ENCODE results near the gene NHLH1. TPM values are rescaled to one million over a fixed set of nuclear protein-coding genes. Genes with fewer than 3 reads are reported as not detected.

Gene NHLH1
- total and polyA plus RNA-seq, 4 donors: 0.08 TPM; not detected in 3

GRCh38 chr1:160413716-160414115 lies 46.8 kb downstream of the NHLH1 start (continued):
- TF ChIP-seq SP1 (IDR thresholded peaks at IDR 0.05) (no peak), RAD21 (IDR thresholded peaks at IDR 0.05) (no peak)

DNA sequence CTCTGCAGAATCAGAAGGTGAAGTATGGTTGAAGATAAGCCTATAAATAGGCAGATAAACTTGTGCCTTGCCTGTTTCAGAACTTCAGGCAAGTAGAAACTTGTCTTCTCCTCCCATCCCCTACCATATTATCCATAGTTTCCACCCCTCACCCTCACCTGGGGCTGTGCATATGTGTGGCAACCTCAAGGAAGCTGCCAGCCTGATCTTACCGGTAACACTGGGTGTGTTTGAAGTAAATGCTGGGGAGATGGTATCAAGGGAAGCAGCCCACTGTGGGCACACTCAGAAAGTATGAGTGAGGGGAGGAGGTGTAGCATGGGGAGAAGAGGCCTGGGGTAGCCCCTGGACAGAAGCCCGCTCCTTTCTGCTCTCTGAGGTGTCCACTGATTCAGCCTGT lies 48.0 kb downstream of the NHLH1 start:
- H3K9ac ChIP-seq (ENCODE audit: low read depth in 1 of 2, low read length in 2 of 2): no peak overlapping the region
- TF ChIP-seq SP1 (IDR thresholded peaks at IDR 0.05): no peak
- TF ChIP-seq JUND (IDR thresholded peaks at IDR 0.05): no peak
- TF ChIP-seq YY1 (IDR thresholded peaks at IDR 0.05): no peak
- no peak for TF ChIP-seq FOXA1 (IDR thresholded peaks at IDR 0.05)
- no peak for TF ChIP-seq TAF1 (conservative IDR thresholded peaks at IDR 0.05)
- no peak for TF ChIP-seq RAD21 (IDR thresholded peaks at IDR 0.05)
- no peak for TF ChIP-seq HNF4G (IDR thresholded peaks at IDR 0.05)
- no peak for TF ChIP-seq EGR1 (IDR thresholded peaks at IDR 0.05; ENCODE audit: low read depth in 2 of 2)
- H3K36me3 ChIP-seq (ENCODE audit: control insufficient read depth in 4 of 4, insufficient read depth in 3 of 4, low read depth in 1 of 4, low read length in 3 of 4): no peaks in the 10 kb centered on the region
- 92% methylated on average over 2 of the region's 2 CpGs for WGBS
- no peak overlapping the region for H3K27ac ChIP-seq (ENCODE audit: low read depth in 1 of 2, low read length in 2 of 2)
- H3K4me1 ChIP-seq (ENCODE audit: control insufficient read depth in 4 of 4, insufficient read depth in 4 of 4, low read length in 3 of 4): no peaks in the 10 kb centered on the region
- DNase-seq (ENCODE audit: low spot score): no peak
- no peak overlapping the region for H3K4me3 ChIP-seq (ENCODE audit: low read depth in 1 of 3, low read length in 3 of 3)
- H3K27me3 ChIP-seq (ENCODE audit: control insufficient read depth in 4 of 4, insufficient read depth in 4 of 4, low read length in 3 of 4): peaks cover 0 to 2% (median 0%) of the 10 kb centered on the region in 4 donors
- H3K9me3 ChIP-seq (ENCODE audit: control insufficient read depth in 4 of 4, low read length in 3 of 4): no peaks in the 10 kb centered on the region

DNA sequence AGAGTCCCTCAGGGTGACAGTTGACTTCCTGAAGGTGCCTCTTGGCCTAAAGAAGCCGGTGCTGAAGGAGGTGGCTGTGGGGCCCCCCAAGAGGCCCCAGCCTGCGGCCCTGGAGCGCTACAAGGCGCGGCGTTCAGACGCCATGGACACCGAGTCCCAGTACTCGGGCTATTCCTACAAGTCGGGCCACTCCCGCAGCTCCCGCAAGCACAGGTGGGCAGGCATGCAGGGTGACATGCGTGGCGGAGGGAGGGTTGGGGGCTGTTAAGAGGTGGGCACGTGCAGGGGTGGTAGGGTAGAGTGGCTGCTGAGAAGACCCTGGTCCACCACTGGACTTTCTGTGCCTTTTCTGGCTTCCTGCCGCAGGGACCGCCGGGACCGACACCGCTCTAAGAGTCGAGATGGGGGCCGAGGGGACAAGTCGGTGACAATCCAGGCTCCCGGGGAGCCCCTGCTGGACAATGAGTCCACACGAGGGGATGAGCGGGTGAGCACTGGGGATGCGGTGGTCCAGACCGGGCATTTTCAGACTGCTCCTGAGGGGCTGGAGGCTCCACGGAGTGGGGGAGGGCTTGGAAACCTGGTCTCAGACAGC lies 48.9 kb downstream of the NHLH1 start:
- no peak for DNase-seq (ENCODE audit: low spot score)
- Histone ChIP-seq H3K27ac (ENCODE audit: low read depth in 1 of 2, low read length in 2 of 2) (no peak overlapping the region), H3K4me1 (ENCODE audit: control insufficient read depth in 4 of 4, insufficient read depth in 4 of 4, low read length in 3 of 4) (no peaks in the 10 kb centered on the region), H3K9ac (ENCODE audit: low read depth in 1 of 2, low read length in 2 of 2) (no peak overlapping the region), H3K4me3 (ENCODE audit: low read depth in 1 of 3, low read length in 3 of 3) (no peak overlapping the region), H3K36me3 (ENCODE audit: control insufficient read depth in 4 of 4, insufficient read depth in 3 of 4, low read depth in 1 of 4, low read length in 3 of 4) (no peaks in the 10 kb centered on the region), H3K9me3 (ENCODE audit: control insufficient read depth in 4 of 4, low read length in 3 of 4) (no peaks in the 10 kb centered on the region), H3K27me3 (ENCODE audit: control insufficient read depth in 4 of 4, insufficient read depth in 4 of 4, low read length in 3 of 4) (peaks cover 0 to 2% (median 0%) of the 10 kb centered on the region in 4 donors)
- WGBS: 94% methylated on average over 29 of the region's 29 CpGs
- TF ChIP-seq ATF3 (IDR thresholded peaks at IDR 0.05): no peak
- no peak for TF ChIP-seq HNF4A (conservative IDR thresholded peaks at IDR 0.05)
- TF ChIP-seq YY1 (IDR thresholded peaks at IDR 0.05): no peak
- TF ChIP-seq HNF4G (IDR thresholded peaks at IDR 0.05): no peak
- no peak for TF ChIP-seq FOXA1 (IDR thresholded peaks at IDR 0.05)
- no peak for TF ChIP-seq JUND (IDR thresholded peaks at IDR 0.05)
- TF ChIP-seq ZBTB33 (IDR thresholded peaks at IDR 0.05): no peak
- TF ChIP-seq, protein P1, sequence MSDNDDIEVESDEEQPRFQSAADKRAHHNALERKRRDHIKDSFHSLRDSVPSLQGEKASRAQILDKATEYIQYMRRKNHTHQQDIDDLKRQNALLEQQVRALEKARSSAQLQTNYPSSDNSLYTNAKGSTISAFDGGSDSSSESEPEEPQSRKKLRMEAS (IDR thresholded peaks at IDR 0.05): no peak
- no peak for TF ChIP-seq SP1 (IDR thresholded peaks at IDR 0.05)
- TF ChIP-seq FOXA2 (IDR thresholded peaks at IDR 0.05): no peak
- TF ChIP-seq, protein P2, sequence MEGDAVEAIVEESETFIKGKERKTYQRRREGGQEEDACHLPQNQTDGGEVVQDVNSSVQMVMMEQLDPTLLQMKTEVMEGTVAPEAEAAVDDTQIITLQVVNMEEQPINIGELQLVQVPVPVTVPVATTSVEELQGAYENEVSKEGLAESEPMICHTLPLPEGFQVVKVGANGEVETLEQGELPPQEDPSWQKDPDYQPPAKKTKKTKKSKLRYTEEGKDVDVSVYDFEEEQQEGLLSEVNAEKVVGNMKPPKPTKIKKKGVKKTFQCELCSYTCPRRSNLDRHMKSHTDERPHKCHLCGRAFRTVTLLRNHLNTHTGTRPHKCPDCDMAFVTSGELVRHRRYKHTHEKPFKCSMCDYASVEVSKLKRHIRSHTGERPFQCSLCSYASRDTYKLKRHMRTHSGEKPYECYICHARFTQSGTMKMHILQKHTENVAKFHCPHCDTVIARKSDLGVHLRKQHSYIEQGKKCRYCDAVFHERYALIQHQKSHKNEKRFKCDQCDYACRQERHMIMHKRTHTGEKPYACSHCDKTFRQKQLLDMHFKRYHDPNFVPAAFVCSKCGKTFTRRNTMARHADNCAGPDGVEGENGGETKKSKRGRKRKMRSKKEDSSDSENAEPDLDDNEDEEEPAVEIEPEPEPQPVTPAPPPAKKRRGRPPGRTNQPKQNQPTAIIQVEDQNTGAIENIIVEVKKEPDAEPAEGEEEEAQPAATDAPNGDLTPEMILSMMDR (IDR thresholded peaks at IDR 0.05; ENCODE audit: low read depth, low read length, missing input control): no peak
- no peak for TF ChIP-seq REST (IDR thresholded peaks at IDR 0.05)
- TF ChIP-seq TAF1 (conservative IDR thresholded peaks at IDR 0.05): no peak
- TF ChIP-seq NR2F2 (IDR thresholded peaks at IDR 0.05): no peak
- no peak for TF ChIP-seq RXRA (IDR thresholded peaks at IDR 0.05)

All from liver (tissue), 9 donors.